ENCODE data around the gene RSPO3.

Gene RSPO3

GRCh38 chr6:127162836-127163235, 44.4 kb downstream of the RSPO3 start:
- no peak for DNase-seq
- Histone ChIP-seq H3K9me3 (no peaks in the 10 kb centered on the region), H3K27ac (no peak overlapping the region), H3K27me3 (no peaks in the 10 kb centered on the region), H3K4me3 (no peak overlapping the region), H3K4me1 (no peaks in the 10 kb centered on the region), H3K36me3 (no peaks in the 10 kb centered on the region)
- TF ChIP-seq CTCF (IDR thresholded peaks at IDR 0.05): no peak
- intact Hi-C loops (cut with DNase I; ENCODE audit: low total_unique reads): no loop called here

GRCh38 chr6:127164036-127164435, 45.6 kb downstream of the RSPO3 start:
- Histone ChIP-seq H3K27me3 (no peaks in the 10 kb centered on the region), H3K36me3 (no peaks in the 10 kb centered on the region), H3K4me3 (no peak overlapping the region), H3K27ac (no peak overlapping the region), H3K9me3 (no peaks in the 10 kb centered on the region), H3K4me1 (no peaks in the 10 kb centered on the region)
- intact Hi-C loops (cut with DNase I; ENCODE audit: low total_unique reads): no loop called here
- no peak for DNase-seq
- TF ChIP-seq CTCF (IDR thresholded peaks at IDR 0.05): no peak

- Histone ChIP-seq H3K36me3 (no peaks in the 10 kb centered on the region), H3K9me3 (no peaks in the 10 kb centered on the region), H3K4me3 (no peak overlapping the region), H3K27ac (no peak overlapping the region), H3K27me3 (no peaks in the 10 kb centered on the region), H3K4me1 (no peaks in the 10 kb centered on the region)
- no peak for TF ChIP-seq CTCF (IDR thresholded peaks at IDR 0.05)
- intact Hi-C loops (cut with DNase I; ENCODE audit: low total_unique reads): no loop called here
- DNase-seq: no peak
Observed at GRCh38 chr6:127164565-127164964, 46.1 kb downstream of the RSPO3 start.

- H3K27me3 ChIP-seq: no peaks in the 10 kb centered on the region
- TF ChIP-seq CTCF (IDR thresholded peaks at IDR 0.05): no peak
- no peaks in the 10 kb centered on the region for H3K9me3 ChIP-seq
- H3K4me1 ChIP-seq: no peaks in the 10 kb centered on the region
- DNase-seq: no peak
- H3K36me3 ChIP-seq: no peaks in the 10 kb centered on the region
- no peak overlapping the region for H3K27ac ChIP-seq
- no peak overlapping the region for H3K4me3 ChIP-seq
- intact Hi-C loops (cut with DNase I; ENCODE audit: low total_unique reads): no loop called here
Observed at GRCh38 chr6:127173156-127173940, 54.9 kb downstream of the RSPO3 start.

GRCh38 chr6:127176146-127176545, 57.7 kb downstream of the RSPO3 start:
- intact Hi-C loops (cut with DNase I; ENCODE audit: low total_unique reads): no loop called here
- Histone ChIP-seq H3K9me3 (no peaks in the 10 kb centered on the region), H3K4me3 (no peak overlapping the region), H3K27me3 (no peaks in the 10 kb centered on the region), H3K4me1 (no peaks in the 10 kb centered on the region), H3K27ac (no peak overlapping the region), H3K36me3 (no peaks in the 10 kb centered on the region)
- no peak for DNase-seq
- TF ChIP-seq CTCF (IDR thresholded peaks at IDR 0.05): no peak

Measured in tibial artery (tissue), 4 donors.